Liver (tissue), 9 donors: ENCODE results near the gene ROPN1L. TPM values are rescaled to one million over a fixed set of nuclear protein-coding genes. Genes with fewer than 3 reads are reported as not detected.

Experiments
- DNase-seq: peaks from one replicate; pipeline ENCODE4 v3.0.0-alpha.2; 2017; ENCODE audit warnings: low spot score
- H3K27ac ChIP-seq, 2 donors: one replicate each; pipeline ENCODE4 v1.7.0; 2013; ENCODE audit warnings: inconsistent platforms in 2 of 2, low read length in 2 of 2, control low read depth in 1 of 2, low read depth in 1 of 2, mild to moderate bottlenecking in 1 of 2
- H3K27me3 ChIP-seq, 4 donors: one replicate each; pipeline versions ENCODE4 v1.6.1 to v1.7.0; 2013; ENCODE audit warnings: low read length in 3 of 4, inconsistent platforms in 1 of 4, mild to moderate bottlenecking in 1 of 4, moderate library complexity in 1 of 4; ENCODE audit not compliant: control insufficient read depth in 4 of 4, insufficient read depth in 4 of 4
- H3K36me3 ChIP-seq, 4 donors: one replicate each; pipeline versions ENCODE4 v1.6.1 to v1.7.0; 2013; ENCODE audit warnings: low read length in 3 of 4, mild to moderate bottlenecking in 3 of 4, low read depth in 1 of 4, moderate library complexity in 1 of 4; ENCODE audit not compliant: control insufficient read depth in 4 of 4, insufficient read depth in 3 of 4
- H3K4me1 ChIP-seq, 4 donors: one replicate each; pipeline versions ENCODE4 v1.6.1 to v1.7.0; 2013; ENCODE audit warnings: low read length in 3 of 4, mild to moderate bottlenecking in 3 of 4, moderate library complexity in 1 of 4; ENCODE audit not compliant: control insufficient read depth in 4 of 4, insufficient read depth in 4 of 4
- H3K4me3 ChIP-seq, 3 donors: one replicate each; pipeline versions ENCODE4 v1.6.1 to v1.7.0; 2013; ENCODE audit warnings: low read length in 3 of 3, control low read depth in 1 of 3, low read depth in 1 of 3, mild to moderate bottlenecking in 1 of 3
- H3K9ac ChIP-seq, 2 donors: one replicate each; pipeline ENCODE4 v1.7.0; 2013; ENCODE audit warnings: low read length in 2 of 2, mild to moderate bottlenecking in 2 of 2, moderate library complexity in 2 of 2, control low read depth in 1 of 2, low read depth in 1 of 2
- H3K9me3 ChIP-seq, 4 donors: one replicate each; pipeline versions ENCODE4 v1.6.1 to v1.7.0; 2013; ENCODE audit warnings: low read length in 3 of 4; ENCODE audit not compliant: control insufficient read depth in 4 of 4
- EGR1 ChIP-seq, 2 donors: IDR thresholded peaks; 2 replicates each; pipeline ENCODE4 v1.6.1; 2016 to 2018; ENCODE audit warnings: antibody characterized with exemption in 2 of 2, low read depth in 2 of 2
- FOXA2 ChIP-seq: IDR thresholded peaks from 2 replicates; pipeline ENCODE4 v1.6.1; 2016; ENCODE audit warnings: antibody characterized with exemption
- GABPA ChIP-seq, 2 donors: IDR thresholded peaks in 1 of 2; conservative IDR thresholded peaks in 1 of 2; 2 replicates each; pipeline ENCODE4 v1.6.1; 2016; ENCODE audit warnings: antibody characterized with exemption in 2 of 2, mild to moderate bottlenecking in 1 of 2, moderate library complexity in 1 of 2
- HNF4A ChIP-seq, 2 donors: conservative IDR thresholded peaks; 2 replicates each; pipeline ENCODE4 v1.6.1; 2016; ENCODE audit warnings: antibody characterized with exemption in 2 of 2, mild to moderate bottlenecking in 2 of 2
- HNF4G ChIP-seq: IDR thresholded peaks from 2 replicates; pipeline ENCODE4 v1.6.1; 2016; ENCODE audit warnings: antibody characterized with exemption
- JUND ChIP-seq, 2 donors: IDR thresholded peaks; 2 replicates each; pipeline ENCODE4 v1.6.1; 2016; ENCODE audit warnings: antibody characterized with exemption in 2 of 2
- NR2F2 ChIP-seq: IDR thresholded peaks from 2 replicates; pipeline ENCODE4 v1.6.1; 2016; ENCODE audit warnings: antibody characterized with exemption
- RXRA ChIP-seq, 2 donors: IDR thresholded peaks; 2 replicates each; pipeline ENCODE4 v1.6.1; 2017 to 2018; ENCODE audit warnings: antibody characterized with exemption in 2 of 2, mild to moderate bottlenecking in 1 of 2
- SP1 ChIP-seq: IDR thresholded peaks from 2 replicates; pipeline ENCODE4 v1.6.1; 2018; ENCODE audit warnings: antibody characterized with exemption, mild to moderate bottlenecking
- TAF1 ChIP-seq: conservative IDR thresholded peaks from 2 replicates; pipeline ENCODE4 v1.6.1; 2016; ENCODE audit warnings: antibody characterized with exemption, mild to moderate bottlenecking
- WGBS: extraction: QIAGEN DNeasy Blood & Tissue Kit; methylation state at CpG from one replicate; pipeline ENCODE4 v1.1.7; 2013; 5-methylcytosine and 5-hydroxymethylcytosine counted together
- polyA plus RNA-seq, 2 donors: library from polyadenylated mRNA; stranded (reverse) in 1 of 2; unstranded in 1 of 2; fragments of 200-250 nt in 1 of 2; fragments of >200 nt in 1 of 2; fragmentation: Nextera tagmentation in 1 of 2; extraction: Ambion mirVana in 1 of 2; gene quantifications; one replicate each; pipeline versions ENCODE4 v1.2.1 to v1.2.3, GENCODE V29; 2013 to 2015
- total RNA-seq, 2 donors: library from RNA; depleted of rRNA; stranded (reverse); fragments of >200 nt; gene quantifications; one replicate each; pipeline ENCODE4 v1.2.3, GENCODE V29; 2014
- TF ChIP-seq, protein P1 (sequence below): IDR thresholded peaks from 2 replicates; pipeline ENCODE4 v1.6.1; 2016; ENCODE audit warnings: antibody characterized with exemption
- TF ChIP-seq, protein P2 (sequence below): IDR thresholded peaks from 2 replicates; pipeline ENCODE4 v1.6.1; 2016; ENCODE audit warnings: antibody characterized with exemption
- TF ChIP-seq, protein P3 (sequence below): IDR thresholded peaks from 2 replicates; pipeline ENCODE4 v1.6.1; 2016; ENCODE audit warnings: antibody characterized with exemption, mild to moderate bottlenecking
- donor health status: healthy.
- donor health status: healthy.
- donor health status: healthy.
- donor health status: healthy.
- donor health status: healthy.

Gene ROPN1L
- total and polyA plus RNA-seq, 4 donors, result 0.25 to 1.3 (median 0.87) TPM

DNA sequence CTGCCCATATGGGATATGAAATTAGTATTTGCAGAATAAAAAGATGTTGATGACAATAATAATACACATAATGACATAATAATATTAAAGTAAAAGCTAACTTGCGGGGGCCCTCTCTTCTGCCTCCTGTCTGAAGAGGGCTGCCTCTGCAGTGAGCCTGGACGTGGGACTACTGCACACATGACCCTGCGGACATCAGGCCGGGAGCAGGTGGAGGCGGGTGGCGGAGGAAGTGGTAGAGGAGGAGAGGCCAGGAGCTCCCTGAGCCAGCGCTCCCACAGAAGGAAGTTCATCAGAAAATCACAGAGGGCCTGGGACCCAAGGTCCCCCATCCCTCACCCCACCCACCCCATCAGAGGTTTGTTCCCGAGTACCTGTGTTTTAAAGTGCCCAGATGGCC is 60.5 kb downstream of the ROPN1L start:
- Histone ChIP-seq H3K27me3 (no peaks in the 10 kb centered on the region), H3K4me3 (no peak overlapping the region), H3K9ac (no peak overlapping the region), H3K36me3 (no peaks in the 10 kb centered on the region), H3K9me3 (no peaks in the 10 kb centered on the region), H3K4me1 (no peaks in the 10 kb centered on the region), H3K27ac (no peak overlapping the region)
- no peak for DNase-seq
- WGBS, result 93% methylated on average over 8 of the region's 8 CpGs
- TF ChIP-seq FOXA2, result no peak
- TF ChIP-seq, protein P1, sequence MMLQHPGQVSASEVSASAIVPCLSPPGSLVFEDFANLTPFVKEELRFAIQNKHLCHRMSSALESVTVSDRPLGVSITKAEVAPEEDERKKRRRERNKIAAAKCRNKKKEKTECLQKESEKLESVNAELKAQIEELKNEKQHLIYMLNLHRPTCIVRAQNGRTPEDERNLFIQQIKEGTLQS, result no peak
- TF ChIP-seq, protein P2, sequence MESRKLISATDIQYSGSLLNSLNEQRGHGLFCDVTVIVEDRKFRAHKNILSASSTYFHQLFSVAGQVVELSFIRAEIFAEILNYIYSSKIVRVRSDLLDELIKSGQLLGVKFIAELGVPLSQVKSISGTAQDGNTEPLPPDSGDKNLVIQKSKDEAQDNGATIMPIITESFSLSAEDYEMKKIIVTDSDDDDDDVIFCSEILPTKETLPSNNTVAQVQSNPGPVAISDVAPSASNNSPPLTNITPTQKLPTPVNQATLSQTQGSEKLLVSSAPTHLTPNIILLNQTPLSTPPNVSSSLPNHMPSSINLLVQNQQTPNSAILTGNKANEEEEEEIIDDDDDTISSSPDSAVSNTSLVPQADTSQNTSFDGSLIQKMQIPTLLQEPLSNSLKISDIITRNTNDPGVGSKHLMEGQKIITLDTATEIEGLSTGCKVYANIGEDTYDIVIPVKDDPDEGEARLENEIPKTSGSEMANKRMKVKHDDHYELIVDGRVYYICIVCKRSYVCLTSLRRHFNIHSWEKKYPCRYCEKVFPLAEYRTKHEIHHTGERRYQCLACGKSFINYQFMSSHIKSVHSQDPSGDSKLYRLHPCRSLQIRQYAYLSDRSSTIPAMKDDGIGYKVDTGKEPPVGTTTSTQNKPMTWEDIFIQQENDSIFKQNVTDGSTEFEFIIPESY, result no peak
- no peak for TF ChIP-seq HNF4A (conservative IDR thresholded peaks at IDR 0.05)
- TF ChIP-seq, protein P3, sequence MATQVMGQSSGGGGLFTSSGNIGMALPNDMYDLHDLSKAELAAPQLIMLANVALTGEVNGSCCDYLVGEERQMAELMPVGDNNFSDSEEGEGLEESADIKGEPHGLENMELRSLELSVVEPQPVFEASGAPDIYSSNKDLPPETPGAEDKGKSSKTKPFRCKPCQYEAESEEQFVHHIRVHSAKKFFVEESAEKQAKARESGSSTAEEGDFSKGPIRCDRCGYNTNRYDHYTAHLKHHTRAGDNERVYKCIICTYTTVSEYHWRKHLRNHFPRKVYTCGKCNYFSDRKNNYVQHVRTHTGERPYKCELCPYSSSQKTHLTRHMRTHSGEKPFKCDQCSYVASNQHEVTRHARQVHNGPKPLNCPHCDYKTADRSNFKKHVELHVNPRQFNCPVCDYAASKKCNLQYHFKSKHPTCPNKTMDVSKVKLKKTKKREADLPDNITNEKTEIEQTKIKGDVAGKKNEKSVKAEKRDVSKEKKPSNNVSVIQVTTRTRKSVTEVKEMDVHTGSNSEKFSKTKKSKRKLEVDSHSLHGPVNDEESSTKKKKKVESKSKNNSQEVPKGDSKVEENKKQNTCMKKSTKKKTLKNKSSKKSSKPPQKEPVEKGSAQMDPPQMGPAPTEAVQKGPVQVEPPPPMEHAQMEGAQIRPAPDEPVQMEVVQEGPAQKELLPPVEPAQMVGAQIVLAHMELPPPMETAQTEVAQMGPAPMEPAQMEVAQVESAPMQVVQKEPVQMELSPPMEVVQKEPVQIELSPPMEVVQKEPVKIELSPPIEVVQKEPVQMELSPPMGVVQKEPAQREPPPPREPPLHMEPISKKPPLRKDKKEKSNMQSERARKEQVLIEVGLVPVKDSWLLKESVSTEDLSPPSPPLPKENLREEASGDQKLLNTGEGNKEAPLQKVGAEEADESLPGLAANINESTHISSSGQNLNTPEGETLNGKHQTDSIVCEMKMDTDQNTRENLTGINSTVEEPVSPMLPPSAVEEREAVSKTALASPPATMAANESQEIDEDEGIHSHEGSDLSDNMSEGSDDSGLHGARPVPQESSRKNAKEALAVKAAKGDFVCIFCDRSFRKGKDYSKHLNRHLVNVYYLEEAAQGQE, result no peak
- no peak for TF ChIP-seq RXRA (IDR thresholded peaks at IDR 0.05)
- TF ChIP-seq SP1, result no peak
- TF ChIP-seq TAF1, result no peak

DNA sequence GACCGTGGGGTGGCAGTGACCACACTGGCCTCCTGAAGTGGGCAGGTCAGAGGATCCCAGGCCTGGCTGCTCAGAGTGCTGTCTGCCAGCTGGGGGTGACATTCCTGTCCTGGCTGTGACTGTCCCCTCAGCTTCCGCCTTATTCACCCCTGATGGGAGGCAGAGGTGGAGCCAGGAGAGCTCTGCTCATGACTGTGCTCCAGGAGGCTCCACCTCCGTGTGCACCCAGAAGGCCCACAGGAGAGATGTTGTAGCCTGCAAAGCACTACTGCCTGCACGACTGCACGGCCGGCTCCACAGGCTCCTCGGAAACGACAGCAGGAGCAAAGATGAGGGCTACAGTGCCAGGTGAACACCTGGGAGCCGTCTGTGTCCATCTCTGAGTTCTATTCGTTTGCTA is 60.9 kb downstream of the ROPN1L start:
- Histone ChIP-seq H3K9me3 (no peaks in the 10 kb centered on the region), H3K27me3 (no peaks in the 10 kb centered on the region), H3K4me3 (no peak overlapping the region), H3K27ac (no peak overlapping the region), H3K36me3 (no peaks in the 10 kb centered on the region), H3K4me1 (no peaks in the 10 kb centered on the region), H3K9ac (no peak overlapping the region)
- WGBS, result 87% methylated on average over 10 of the region's 10 CpGs
- DNase-seq, result no peak
- TF ChIP-seq FOXA2, result no peak
- TF ChIP-seq, protein P1, result no peak
- no peak for TF ChIP-seq GABPA (IDR thresholded peaks at IDR 0.05 in 1 of 2, conservative IDR thresholded peaks at IDR 0.05 in 1 of 2)
- TF ChIP-seq RXRA (IDR thresholded peaks at IDR 0.05), result no peak
- no peak for TF ChIP-seq NR2F2
- TF ChIP-seq JUND (IDR thresholded peaks at IDR 0.05), result no peak
- TF ChIP-seq, protein P3, result no peak
- TF ChIP-seq EGR1 (IDR thresholded peaks at IDR 0.05; ENCODE audit: low read depth in 2 of 2), result no peak
- TF ChIP-seq HNF4G, result no peak
- no peak for TF ChIP-seq SP1
